Activated CD4-positive, CD25-positive, alpha-beta regulatory T cell treated with anti-CD3 and anti-CD28 coated beads, Interleukin-2, amount 50 U/mL, for 16 hours (primary cell): Measurements from ENCODE around the gene NDUFC2.
"Not testable (repeated sequence)": the region's sequence is repeated elsewhere in the genome, so short reads cannot be mapped to it uniquely, and the experiment has no call there.

Experiments
- DNase-seq: peaks from one replicate; pipeline ENCODE4 v3.0.0-alpha.2; 2020; ENCODE audit warnings: low read depth, low spot score

Gene NDUFC2

DNA sequence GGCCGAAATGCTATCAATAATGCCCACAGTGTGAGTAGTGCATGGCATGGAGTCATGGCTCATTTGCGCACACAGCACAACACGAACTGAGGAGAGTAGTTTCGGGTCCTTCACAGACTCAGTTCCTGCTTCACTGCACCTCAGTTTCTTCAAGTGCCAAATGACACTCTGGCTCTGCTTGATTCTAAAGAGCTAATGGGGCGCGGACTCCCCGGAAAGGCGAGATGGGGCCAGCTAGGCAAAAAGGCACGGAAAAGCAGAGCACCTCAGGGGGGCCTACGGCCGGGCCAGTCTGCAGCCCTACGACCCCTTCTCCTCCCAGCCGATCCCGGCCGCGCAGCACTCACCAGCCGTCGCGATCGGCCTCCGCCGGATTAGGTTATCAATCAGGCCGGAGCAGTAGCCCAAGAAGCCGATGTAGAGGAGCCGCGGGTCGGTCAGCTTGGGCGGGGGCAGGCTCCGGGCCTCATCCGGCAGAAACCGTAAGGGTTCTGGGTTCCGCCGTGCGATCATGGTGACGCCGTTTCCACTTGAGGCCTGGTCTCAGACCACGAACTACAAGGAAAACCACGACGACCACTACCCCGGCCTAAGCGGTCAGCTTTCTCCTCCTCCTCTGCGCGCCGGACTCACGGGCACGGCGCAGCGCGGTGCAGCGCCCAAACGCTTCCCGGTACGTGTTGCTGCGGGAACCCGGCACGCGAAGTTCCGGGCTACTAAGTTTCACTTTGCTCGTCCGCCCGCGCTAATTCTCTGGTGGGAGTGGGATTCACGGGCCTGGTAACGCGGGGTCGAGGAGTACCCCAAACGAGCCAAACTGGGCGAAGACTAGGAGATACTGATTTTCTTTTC is at the start of gene NDUFC2:
Gene NDUFC2, minus strand, starts transcription at position 631 of the 852 bp plus-strand sequence. Its CDS starts 118 bp downstream, at position 513.
- peak; percentile 31 for DNase-seq

DNA sequence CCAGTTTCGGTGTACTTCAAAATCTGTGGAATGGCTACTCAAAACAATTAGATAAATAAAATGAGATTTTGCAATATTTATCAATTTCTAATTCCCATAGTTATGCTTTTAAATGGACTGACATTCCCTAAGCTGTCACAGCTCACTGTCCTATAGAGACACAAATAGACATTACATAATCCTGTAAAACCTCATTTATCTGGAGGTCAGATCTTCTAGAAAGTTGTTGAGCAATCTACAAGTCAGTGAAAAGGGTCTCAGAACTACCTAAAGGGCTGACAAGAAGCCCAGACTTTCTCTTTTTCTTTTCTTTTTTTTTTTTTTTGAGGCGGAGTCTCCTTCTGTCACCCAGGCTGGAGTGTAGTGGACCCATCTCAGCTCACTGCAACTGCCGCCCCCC is 47.7 kb upstream of the NDUFC2 start:
- DNase-seq, result no peak

DNA sequence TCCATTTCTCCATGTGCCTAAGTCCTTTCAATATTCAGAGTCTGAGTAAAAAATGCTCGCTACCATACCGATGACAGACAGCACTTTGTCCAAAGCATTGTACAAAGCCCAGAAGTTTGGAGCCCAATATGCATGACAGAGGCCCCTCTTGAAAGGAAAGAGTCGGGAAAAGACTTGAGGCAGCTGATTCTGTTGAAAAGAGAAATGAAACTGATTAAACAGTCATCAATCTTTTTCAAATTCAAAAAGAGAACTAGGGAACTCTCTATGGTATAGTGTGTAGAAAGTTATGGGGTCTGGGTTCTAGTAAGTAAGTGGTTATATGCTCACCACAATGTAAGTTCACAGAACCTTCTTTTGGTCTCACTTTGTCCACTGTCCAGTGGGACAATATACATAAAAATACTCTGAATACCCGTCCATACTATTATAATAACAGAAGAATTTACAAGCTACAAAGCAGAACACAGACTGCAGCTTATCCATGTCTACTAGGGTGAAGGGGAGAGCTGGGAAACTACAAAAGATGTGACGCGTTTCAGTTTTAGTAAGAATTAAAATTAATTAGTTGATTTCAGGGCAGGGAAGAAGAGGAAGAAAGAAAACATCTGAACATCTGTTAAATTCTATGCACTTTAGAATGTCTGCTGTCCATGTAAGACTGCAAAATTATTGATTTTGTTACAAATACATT is 33.1 kb upstream of the NDUFC2 start:
- no peak for DNase-seq

DNA sequence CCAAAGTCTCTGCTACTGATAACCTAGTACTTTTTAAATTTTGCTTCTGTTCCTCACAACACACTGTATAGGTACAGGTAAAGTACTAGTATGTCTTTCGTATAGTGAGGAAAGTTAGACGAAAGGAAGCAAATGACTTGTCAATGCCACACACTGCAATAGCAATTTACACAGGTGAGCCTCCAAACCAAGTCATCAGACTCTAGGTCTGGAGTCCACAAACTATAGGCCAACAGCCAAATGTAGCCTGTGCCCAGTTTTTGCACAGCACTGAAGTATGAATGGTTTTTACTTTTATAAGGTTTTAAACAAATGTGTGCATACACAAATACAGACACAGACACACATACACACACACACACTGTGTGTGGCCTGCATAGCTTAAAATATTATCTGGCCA is 31.6 kb upstream of the NDUFC2 start:
- no peak for DNase-seq

DNA sequence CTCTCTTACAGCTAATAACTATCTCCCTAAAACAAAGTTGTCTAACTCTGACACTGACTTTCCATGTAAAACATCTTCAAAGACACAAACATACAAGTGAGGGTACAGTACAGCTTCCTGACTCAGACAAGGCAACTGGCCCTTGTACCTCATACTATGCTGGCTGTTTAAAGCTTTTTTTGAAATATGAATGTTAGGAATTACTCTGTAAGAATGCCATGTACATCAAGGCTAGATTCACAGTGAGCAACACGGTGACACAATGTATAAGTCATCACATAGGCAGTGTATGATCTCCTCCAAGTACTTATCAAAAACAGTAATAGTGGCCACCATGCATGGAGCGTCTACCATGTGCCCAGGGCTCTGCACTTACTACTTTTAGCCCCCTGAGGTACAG is 31.2 kb upstream of the NDUFC2 start:
- no peak for DNase-seq

DNA sequence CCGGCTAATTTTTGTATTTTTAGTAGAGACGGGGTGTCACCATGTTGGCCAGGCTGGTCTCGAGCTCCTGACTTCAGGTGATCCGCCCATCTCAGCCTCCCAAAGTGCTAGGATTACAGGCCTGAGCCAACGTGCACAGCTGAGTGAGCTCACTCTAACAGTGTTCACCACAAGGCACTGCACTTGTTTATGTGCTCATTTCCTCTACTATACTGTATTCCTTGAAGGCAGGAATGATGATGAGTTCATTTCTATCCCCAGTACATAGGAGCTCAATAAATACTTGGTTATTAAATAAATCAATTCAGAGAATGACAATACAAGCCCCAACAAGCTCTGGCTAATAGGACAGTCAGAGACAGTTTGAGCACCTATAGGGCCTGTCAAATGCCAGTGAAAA is 30.7 kb upstream of the NDUFC2 start:
- DNase-seq, result no peak

DNA sequence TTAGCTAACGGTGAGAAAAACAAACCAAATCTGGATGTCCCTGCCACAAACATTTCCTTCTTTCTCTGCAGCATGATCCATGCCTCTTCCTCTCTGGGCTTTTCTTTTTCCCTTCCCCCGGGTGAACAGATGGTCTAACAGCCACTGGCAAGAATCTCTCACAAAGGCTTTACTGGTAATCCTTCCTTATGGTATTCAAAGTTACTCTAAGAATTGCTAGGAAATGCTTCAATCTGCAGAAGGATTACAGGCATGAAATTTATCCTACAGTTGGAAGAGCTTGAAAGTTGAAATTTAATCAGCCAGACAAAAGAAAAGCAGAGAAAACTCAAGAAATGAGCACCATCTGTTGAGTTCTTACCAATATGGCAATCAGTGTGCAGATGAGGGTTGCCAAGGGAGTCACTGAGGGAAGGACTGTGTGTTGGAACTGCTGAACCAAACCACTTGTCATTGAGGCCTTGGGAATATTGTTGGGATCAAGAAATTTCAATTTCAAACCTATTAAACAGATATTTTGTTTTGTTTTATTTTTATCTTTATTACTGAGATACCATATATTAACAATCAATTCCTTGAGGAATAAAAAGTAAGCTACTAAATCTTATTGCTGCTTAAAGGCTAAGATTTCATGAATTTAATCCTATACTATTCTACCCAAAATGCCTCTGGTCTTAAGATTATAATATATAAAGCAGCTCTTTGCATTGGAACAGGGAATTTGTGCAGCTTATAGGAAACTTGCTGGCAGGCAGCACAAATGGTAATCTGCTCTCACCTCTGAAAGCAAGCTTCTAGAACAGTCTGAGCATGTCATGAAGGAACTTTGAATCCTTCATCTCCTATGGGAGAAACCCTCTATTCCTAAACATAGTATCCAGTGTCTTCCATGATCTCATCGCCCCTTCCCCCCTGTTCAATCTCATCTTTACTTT is 29.7 kb upstream of the NDUFC2 start:
- no peak for DNase-seq

DNA sequence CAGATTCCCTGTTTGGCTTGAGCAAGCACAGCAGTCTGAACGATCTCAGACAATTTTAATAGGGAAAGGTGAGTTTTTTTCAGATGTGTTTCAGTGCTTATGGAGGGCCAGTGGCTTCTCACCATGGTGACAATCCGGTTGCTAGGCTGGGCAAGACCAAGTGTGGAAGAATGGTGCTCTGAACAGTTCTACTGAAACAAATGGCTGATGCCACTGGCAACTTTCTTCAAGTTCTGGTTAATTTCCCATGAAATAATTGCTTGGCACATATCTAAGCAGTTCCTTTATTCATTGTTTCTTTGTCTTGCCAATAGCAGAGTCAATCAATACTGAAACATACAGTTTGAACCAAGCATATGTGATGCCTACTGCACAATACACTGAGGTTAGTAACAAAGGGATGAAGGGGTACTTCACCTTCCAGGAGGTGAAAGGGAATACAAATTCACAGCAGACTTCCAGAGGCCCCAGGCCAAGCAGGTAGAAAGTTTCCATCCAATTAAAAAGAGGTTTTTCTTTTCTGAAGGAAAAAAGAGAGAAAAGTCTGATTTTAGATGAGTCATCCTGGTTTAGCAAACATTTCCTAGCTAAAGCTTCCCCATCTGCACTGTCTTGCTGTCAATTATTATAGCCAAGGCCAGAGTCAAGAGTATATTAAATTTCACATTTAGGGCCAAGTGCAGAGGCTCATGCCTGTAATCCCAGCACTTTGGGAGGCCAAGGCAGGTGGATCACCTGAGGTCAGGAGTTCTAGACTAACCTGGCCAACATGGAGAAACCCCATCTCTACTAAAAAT is 21.2 kb upstream of the NDUFC2 start:
- no peak for DNase-seq

DNA sequence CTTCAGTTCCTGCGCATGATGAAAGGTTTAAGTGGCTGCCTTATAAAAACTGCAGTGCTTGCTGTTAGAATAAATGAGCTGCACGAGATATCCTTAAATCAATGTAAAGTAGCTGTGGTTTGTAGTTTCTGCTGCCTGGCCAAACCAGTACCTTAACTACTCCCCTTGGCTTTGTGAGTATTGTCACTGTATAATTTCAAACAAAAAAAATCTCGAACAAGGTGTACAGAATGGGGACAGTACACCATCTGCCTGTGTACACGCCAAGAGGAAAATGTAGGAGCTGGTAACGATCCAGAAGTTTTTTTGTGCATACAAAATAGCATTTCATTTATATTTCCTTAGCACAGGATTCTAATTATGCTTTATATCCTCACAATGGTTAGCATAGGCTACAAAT is 20.6 kb upstream of the NDUFC2 start:
- no peak for DNase-seq

DNA sequence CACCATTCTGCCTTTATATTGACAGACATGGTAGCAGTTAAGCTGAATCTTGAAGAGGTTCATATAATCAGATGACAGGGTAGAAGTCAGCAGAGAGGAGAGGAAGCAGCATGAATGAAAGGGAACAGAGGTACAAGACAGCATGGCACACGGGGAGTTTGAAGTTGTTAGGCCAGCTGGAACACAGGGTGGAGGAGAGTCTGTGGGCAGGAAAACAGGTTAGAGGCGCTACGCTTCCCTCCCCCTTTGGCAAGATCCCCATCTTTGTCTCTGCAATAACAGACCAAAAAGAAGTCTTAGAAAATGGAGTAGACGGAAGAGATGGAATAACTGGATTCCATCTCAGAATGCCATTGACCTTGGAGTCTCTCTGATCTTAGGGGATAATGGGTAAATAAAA is 20.0 kb upstream of the NDUFC2 start:
- no peak for DNase-seq

DNA sequence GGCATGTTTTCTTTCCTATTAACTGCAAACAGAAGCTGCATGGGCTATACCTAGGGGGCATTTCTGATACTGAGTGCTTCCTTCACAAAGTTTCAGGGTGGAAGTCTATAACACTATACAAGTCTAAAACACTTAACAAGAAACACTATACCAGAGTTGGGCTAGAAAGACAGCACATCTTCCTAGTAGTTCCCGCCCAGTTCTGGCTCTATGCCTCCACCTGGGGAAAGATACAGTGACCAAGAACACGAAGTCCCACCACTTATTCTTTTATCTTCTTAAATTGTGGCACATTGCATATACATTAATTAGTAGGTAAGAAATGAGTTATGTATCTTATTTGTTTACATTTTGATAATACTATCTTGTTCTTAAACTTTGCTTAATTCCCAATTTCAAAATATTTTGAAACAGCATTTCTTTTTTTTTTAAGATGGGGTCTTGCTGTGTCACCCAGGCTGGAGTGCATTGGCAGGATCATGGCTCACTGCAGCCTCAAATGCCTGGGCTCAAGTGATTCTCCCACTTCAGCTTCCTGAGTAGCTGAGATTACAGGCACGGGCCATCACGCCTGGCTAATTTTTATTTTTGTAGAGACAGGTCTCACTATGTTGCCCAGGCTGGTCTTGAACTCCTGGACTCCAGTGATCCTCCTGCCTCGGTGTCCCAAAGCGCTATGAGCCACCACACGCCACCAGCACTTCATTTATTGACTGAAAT is 18.2 kb upstream of the NDUFC2 start:
- no peak for DNase-seq

DNA sequence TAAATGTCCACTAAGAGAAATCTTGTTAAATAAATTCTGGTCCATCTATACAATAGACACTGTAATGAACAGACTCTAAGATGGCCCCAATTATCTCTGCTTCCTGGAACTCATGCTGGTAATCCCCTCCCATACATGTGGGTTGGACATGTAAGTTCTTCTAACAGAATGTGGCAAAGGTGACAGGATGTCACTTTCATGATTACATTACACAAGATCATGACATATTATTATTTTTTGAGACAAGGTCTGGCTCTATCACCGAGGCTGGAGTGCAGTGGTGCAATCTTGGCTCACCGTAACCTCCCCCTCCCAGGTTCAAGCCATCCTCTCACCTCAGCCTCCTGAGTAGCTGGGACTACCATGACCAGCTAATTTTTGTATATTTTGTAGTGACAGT is 14.6 kb upstream of the NDUFC2 start:
- no peak for DNase-seq

DNA sequence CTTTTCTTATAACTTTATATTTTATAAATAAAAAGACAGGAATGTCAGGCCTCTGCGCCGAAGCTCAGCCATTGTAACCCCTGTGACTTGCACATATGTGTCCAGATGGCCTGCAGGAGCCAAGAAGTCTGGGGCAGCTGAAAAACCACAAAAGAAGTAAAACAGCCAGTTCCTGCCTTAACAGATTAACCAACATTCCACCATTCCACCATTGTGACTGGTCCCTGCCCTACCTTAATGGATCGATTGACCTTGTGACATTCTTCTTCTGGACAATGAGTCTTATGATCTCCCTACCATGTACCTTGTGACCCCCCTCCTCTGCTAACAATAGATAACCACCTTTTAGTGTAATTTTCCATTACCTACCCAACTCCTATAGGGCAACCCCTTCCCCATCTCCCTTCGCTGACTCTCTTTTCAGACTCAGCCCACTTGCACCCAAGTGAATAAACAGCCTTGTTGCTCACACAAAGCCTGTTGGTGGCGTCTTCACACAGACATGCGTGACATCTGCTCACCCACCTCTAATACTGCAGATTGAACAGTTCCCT is 6.9 kb upstream of the NDUFC2 start:
- DNase-seq, result not testable (repeated sequence)

DNA sequence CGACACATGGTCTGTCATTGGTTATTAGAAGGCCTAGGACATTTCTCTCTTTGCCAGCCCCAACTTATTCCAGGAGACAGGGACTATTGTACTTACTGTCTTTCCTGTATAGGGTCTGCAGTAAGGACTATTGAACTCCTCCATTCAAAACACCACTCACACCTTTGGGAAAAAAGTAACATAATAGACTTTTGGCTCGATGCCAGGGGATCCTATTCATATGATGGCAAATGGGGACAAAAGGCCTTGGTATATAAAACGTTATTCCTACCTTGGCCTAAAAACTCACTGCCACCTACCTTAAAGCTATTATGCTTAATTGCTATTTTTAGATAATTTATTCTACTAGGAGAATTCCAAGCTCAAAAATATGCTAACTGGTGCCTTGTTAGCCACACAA is 6.3 kb upstream of the NDUFC2 start:
- no peak for DNase-seq

DNA sequence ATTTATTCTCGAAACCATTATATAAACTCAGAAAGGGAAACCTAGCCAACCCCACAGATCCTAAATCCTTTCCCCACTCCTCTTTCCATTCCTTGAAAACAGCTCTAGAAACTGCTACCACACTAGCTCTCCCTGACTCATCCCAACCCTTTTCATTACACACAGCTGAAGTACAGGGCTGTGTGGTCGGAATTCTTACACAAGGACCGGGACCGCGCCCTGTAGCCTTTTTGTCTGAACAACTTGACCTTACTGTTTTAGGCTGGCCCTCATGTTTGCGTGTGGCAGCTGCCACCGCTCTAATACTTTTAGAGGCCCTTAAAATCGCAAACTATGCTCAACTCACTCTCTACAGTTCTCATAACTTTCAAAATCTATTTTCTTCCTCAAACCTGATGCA is 4.8 kb upstream of the NDUFC2 start:
- DNase-seq, result not testable (repeated sequence)

DNA sequence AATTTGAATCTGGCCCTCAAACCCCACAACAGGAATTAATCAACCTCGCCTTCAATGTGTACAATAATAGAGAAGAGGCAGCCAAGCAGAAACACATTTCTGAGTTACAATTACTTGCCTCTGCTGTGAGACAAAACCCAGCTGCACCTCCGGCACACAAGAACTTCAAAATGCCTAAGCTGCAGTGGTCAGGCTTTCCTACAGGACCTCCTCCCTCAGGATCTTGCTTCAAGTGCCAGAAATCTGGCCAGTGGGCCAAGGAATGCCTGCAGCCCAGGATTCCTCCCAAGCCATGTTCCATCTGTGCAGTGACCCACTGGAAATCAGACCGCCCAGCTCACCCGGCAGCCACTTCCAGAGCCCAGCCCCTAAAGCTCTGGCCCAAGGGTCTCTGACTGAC is 3.4 kb upstream of the NDUFC2 start:
- no peak for DNase-seq

DNA sequence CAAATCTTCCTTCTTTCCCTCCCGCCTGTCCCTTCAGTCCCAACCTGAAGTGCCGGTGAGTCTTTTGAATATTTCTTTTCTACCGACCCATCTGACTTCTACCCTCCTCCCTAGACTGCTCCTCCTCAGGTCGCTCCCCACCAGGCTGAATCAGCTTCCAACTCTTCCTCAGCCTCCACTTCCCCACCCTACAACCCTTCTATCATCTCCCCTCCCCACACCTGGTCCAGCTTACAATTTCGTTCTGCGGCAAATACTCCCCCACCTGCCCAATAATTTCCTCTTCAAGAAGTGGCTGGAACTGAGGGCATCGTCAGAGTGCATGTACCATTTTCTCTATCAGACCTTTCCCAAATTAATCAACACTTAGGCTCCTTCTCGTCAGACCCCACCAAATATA is 2.5 kb upstream of the NDUFC2 start:
- DNase-seq, result no peak

DNA sequence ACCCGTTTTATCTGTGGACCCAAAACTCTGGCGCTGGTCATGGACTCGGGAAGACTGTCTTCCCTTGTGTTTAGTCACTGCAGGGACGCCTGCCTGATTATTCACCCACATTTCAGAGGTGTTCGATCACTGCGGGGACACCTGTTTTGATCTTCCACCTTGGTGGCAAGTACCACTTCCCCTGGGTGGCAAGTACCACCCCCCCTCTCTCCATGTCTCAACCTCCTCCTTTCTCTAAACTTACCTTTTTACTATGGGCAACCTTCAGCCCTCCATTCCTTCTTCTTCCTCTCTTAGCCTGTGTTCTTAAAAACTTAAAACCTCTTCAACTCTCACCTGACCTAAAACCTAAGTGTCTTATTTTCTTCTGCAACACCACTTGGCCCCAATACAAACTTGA is 1.9 kb upstream of the NDUFC2 start:
- no peak for DNase-seq

DNA sequence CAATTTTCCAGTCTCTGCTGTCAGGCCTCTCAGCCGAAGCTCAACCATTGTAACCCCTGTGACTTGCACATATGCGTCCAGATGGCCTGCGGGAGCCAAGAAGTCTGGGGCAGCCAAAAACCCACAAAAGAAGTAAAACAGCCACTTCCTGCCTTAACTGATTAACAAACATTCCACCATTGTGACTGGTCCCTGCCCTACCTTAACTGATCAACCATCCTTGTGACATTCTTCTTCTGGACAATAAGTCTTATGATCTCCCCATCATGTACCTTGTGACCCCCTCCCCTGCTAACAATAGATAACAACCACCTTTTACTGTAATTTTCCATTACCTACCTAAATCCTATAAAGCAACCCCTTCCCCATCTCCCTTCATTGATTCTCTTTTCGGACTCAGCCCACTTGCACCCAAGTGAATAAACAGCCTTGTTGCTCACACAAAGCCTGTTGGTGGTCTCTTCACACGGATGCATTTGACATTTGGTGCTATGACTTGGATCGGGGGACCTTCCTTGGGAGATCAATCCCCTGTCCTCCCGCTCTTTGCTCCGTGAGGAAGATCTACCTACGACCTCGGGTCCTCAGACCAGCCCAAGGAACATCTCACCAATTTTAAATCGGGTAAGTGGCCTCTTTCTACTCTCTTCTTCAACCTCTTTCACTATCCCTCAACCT is 1.3 kb upstream of the NDUFC2 start:
- no peak for DNase-seq
